Dendritic cell treated with granulocyte-macrophage colony-stimulating factor and Interleukin-4, amounts not matched to agents 40 ng/mL and 50 ng/mL, for 4 days (primary cell): ENCODE measurements around the gene PTGFRN.

Source experiments
- H3K27ac Mint-ChIP-seq: one replicate; pipeline ENCODE4 v1.8.0; 2022; ENCODE audit warnings: mild to moderate bottlenecking, mixed read lengths
- H3K27me3 Mint-ChIP-seq: one replicate; pipeline ENCODE4 v1.8.0; 2022; ENCODE audit warnings: mild to moderate bottlenecking, mixed read lengths
- H3K36me3 Mint-ChIP-seq: one replicate; pipeline ENCODE4 v1.8.0; 2022; ENCODE audit warnings: low read depth, mixed read lengths
- H3K4me1 Mint-ChIP-seq: one replicate; pipeline ENCODE4 v1.8.0; 2022; ENCODE audit warnings: low read depth, mixed read lengths
- H3K4me3 Mint-ChIP-seq: one replicate; pipeline ENCODE4 v1.8.0; 2022; ENCODE audit warnings: mild to moderate bottlenecking, moderate library complexity, mixed read lengths
- H3K9me3 Mint-ChIP-seq: one replicate; pipeline ENCODE4 v1.8.0; 2022; ENCODE audit warnings: mixed read lengths
- intact Hi-C: fragments of 100-400 bp; cut with micrococcal nuclease; formaldehyde crosslinking; loops from one replicate; pipeline ENCODE4 v1.15.0; 2022

The PTGFRN gene

GRCh38 chr1:117009132-117009531, 99.4 kb downstream of the PTGFRN start:
- intact Hi-C loops, result loop anchor here (5.0 kb wide), 1 partner anchor 38 kb away; no protein-coding TSS in a partner anchor
- no peaks in the 10 kb centered on the region for H3K27me3 Mint-ChIP-seq
- H3K4me1 Mint-ChIP-seq, result peaks cover 41% of the 10 kb centered on the region
- no peaks in the 10 kb centered on the region for H3K9me3 Mint-ChIP-seq
- H3K4me3 Mint-ChIP-seq, result no peak overlapping the region
- peak overlapping the region; percentile 37 for H3K27ac Mint-ChIP-seq
- no peaks in the 10 kb centered on the region for H3K36me3 Mint-ChIP-seq

- no peak overlapping the region for H3K27ac Mint-ChIP-seq
- no peaks in the 10 kb centered on the region for H3K36me3 Mint-ChIP-seq
- peaks cover 33% of the 10 kb centered on the region for H3K4me1 Mint-ChIP-seq
Observed at GRCh38 chr1:117010310-117010969, 100.7 kb downstream of the PTGFRN start.

GRCh38 chr1:117011334-117011733, 101.6 kb downstream of the PTGFRN start:
- intact Hi-C loops, result no loop called here
- H3K4me1 Mint-ChIP-seq, result peaks cover 24% of the 10 kb centered on the region
- H3K36me3 Mint-ChIP-seq, result no peaks in the 10 kb centered on the region
- no peaks in the 10 kb centered on the region for H3K9me3 Mint-ChIP-seq
- no peaks in the 10 kb centered on the region for H3K27me3 Mint-ChIP-seq
- H3K4me3 Mint-ChIP-seq, result no peak overlapping the region
- H3K27ac Mint-ChIP-seq, result no peak overlapping the region

More at GRCh38 chr1:117010310-117010969, 100.7 kb downstream of the PTGFRN start:
- intact Hi-C loops, result no loop called here
- Mint-ChIP-seq H3K9me3 (no peaks in the 10 kb centered on the region), H3K4me3 (no peak overlapping the region), H3K27me3 (no peaks in the 10 kb centered on the region)

- peaks cover 28% of the 10 kb centered on the region for H3K4me1 Mint-ChIP-seq
- no peaks in the 10 kb centered on the region for H3K9me3 Mint-ChIP-seq
- no peak overlapping the region for H3K4me3 Mint-ChIP-seq
- no peaks in the 10 kb centered on the region for H3K36me3 Mint-ChIP-seq
- H3K27ac Mint-ChIP-seq, result no peak overlapping the region
- intact Hi-C loops, result no loop called here
- no peaks in the 10 kb centered on the region for H3K27me3 Mint-ChIP-seq
Observed at GRCh38 chr1:117013309-117013858, 103.7 kb downstream of the PTGFRN start.

GRCh38 chr1:117014209-117014608, 104.5 kb downstream of the PTGFRN start:
- H3K27ac Mint-ChIP-seq, result no peak overlapping the region
- intact Hi-C loops, result no loop called here
- H3K36me3 Mint-ChIP-seq, result no peaks in the 10 kb centered on the region
- H3K9me3 Mint-ChIP-seq, result no peaks in the 10 kb centered on the region
- peaks cover 21% of the 10 kb centered on the region for H3K4me1 Mint-ChIP-seq
- no peaks in the 10 kb centered on the region for H3K27me3 Mint-ChIP-seq
- no peak overlapping the region for H3K4me3 Mint-ChIP-seq

- H3K27me3 Mint-ChIP-seq, result no peaks in the 10 kb centered on the region
- intact Hi-C loops, result no loop called here
- H3K36me3 Mint-ChIP-seq, result peaks cover 7% of the 10 kb centered on the region
Observed at GRCh38 chr1:117015724-117016123, 106.0 kb downstream of the PTGFRN start.

GRCh38 chr1:117017062-117017461, 107.3 kb downstream of the PTGFRN start:
- intact Hi-C loops, result no loop called here
- Mint-ChIP-seq H3K9me3 (no peaks in the 10 kb centered on the region), H3K4me3 (no peak overlapping the region), H3K36me3 (peaks cover 7% of the 10 kb centered on the region), H3K4me1 (peaks cover 18% of the 10 kb centered on the region), H3K27me3 (no peaks in the 10 kb centered on the region), H3K27ac (no peak overlapping the region)

More at GRCh38 chr1:117015724-117016123, 106.0 kb downstream of the PTGFRN start:
- no peak overlapping the region for H3K27ac Mint-ChIP-seq
- peaks cover 15% of the 10 kb centered on the region for H3K4me1 Mint-ChIP-seq
- no peak overlapping the region for H3K4me3 Mint-ChIP-seq
- no peaks in the 10 kb centered on the region for H3K9me3 Mint-ChIP-seq

GRCh38 chr1:117017648-117018047, 107.9 kb downstream of the PTGFRN start:
- H3K27ac Mint-ChIP-seq, result no peak overlapping the region
- H3K4me3 Mint-ChIP-seq, result no peak overlapping the region
- peaks cover 7% of the 10 kb centered on the region for H3K36me3 Mint-ChIP-seq
- intact Hi-C loops, result no loop called here
- no peaks in the 10 kb centered on the region for H3K9me3 Mint-ChIP-seq
- peaks cover 18% of the 10 kb centered on the region for H3K4me1 Mint-ChIP-seq
- no peaks in the 10 kb centered on the region for H3K27me3 Mint-ChIP-seq

GRCh38 chr1:117020526-117021156, 110.9 kb downstream of the PTGFRN start:
- H3K9me3 Mint-ChIP-seq, result no peaks in the 10 kb centered on the region
- intact Hi-C loops, result no loop called here
- H3K36me3 Mint-ChIP-seq, result peaks cover 7% of the 10 kb centered on the region
- H3K4me1 Mint-ChIP-seq, result peaks cover 28% of the 10 kb centered on the region
- H3K27ac Mint-ChIP-seq, result no peak overlapping the region
- no peaks in the 10 kb centered on the region for H3K27me3 Mint-ChIP-seq
- no peak overlapping the region for H3K4me3 Mint-ChIP-seq

- H3K36me3 Mint-ChIP-seq, result peaks cover 7% of the 10 kb centered on the region
- H3K9me3 Mint-ChIP-seq, result no peaks in the 10 kb centered on the region
- intact Hi-C loops, result no loop called here
- no peaks in the 10 kb centered on the region for H3K27me3 Mint-ChIP-seq
- H3K4me1 Mint-ChIP-seq, result peaks cover 33% of the 10 kb centered on the region
- H3K4me3 Mint-ChIP-seq, result no peak overlapping the region
- H3K27ac Mint-ChIP-seq, result no peak overlapping the region
Observed at GRCh38 chr1:117022114-117022513, 112.4 kb downstream of the PTGFRN start.

- intact Hi-C loops, result no loop called here
- peaks cover 19% of the 10 kb centered on the region for H3K4me1 Mint-ChIP-seq
- no peaks in the 10 kb centered on the region for H3K9me3 Mint-ChIP-seq
- peaks cover 6% of the 10 kb centered on the region for H3K36me3 Mint-ChIP-seq
- H3K27me3 Mint-ChIP-seq, result peaks cover 1% of the 10 kb centered on the region
- H3K27ac Mint-ChIP-seq, result no peak overlapping the region
- H3K4me3 Mint-ChIP-seq, result no peak overlapping the region
Observed at GRCh38 chr1:117025568-117025967, 115.9 kb downstream of the PTGFRN start.

- intact Hi-C loops, result no loop called here
- Mint-ChIP-seq H3K36me3 (peaks cover 6% of the 10 kb centered on the region), H3K27me3 (peaks cover 1% of the 10 kb centered on the region), H3K27ac (no peak overlapping the region), H3K4me3 (no peak overlapping the region), H3K9me3 (no peaks in the 10 kb centered on the region), H3K4me1 (peaks cover 15% of the 10 kb centered on the region)
Observed at GRCh38 chr1:117026361-117026760, 116.6 kb downstream of the PTGFRN start.

- H3K27ac Mint-ChIP-seq, result no peak overlapping the region
- H3K4me1 Mint-ChIP-seq, result peaks cover 9% of the 10 kb centered on the region
- H3K9me3 Mint-ChIP-seq, result no peaks in the 10 kb centered on the region
- H3K4me3 Mint-ChIP-seq, result no peak overlapping the region
- peaks cover 1% of the 10 kb centered on the region for H3K27me3 Mint-ChIP-seq
- intact Hi-C loops, result no loop called here
- H3K36me3 Mint-ChIP-seq, result peaks cover 6% of the 10 kb centered on the region
Observed at GRCh38 chr1:117029685-117030084, 120.0 kb downstream of the PTGFRN start.

- H3K36me3 Mint-ChIP-seq, result peaks cover 6% of the 10 kb centered on the region
- no peak overlapping the region for H3K27ac Mint-ChIP-seq
- peaks cover 1% of the 10 kb centered on the region for H3K27me3 Mint-ChIP-seq
- H3K9me3 Mint-ChIP-seq, result no peaks in the 10 kb centered on the region
- intact Hi-C loops, result no loop called here
- H3K4me3 Mint-ChIP-seq, result no peak overlapping the region
- peaks cover 9% of the 10 kb centered on the region for H3K4me1 Mint-ChIP-seq
Observed at GRCh38 chr1:117030271-117030877, 120.7 kb downstream of the PTGFRN start.
